Stimulated activated CD8-positive, alpha-beta memory T cell treated with anti-CD3 and anti-CD28 coated beads, Interleukin-2, amount 100 ng/mL, for 1 hour (primary cell): ENCODE measurements around the gene VWA3A.
"Not testable (repeated sequence)": the region's sequence is repeated elsewhere in the genome, so short reads cannot be mapped to it uniquely, and the experiment has no call there.

ENCODE experiments used
- DNase-seq, 2 donors: peaks; one replicate each; pipeline ENCODE4 v3.0.0-alpha.2; 2020; ENCODE audit warnings: low read depth in 2 of 2

The VWA3A gene, protein sequence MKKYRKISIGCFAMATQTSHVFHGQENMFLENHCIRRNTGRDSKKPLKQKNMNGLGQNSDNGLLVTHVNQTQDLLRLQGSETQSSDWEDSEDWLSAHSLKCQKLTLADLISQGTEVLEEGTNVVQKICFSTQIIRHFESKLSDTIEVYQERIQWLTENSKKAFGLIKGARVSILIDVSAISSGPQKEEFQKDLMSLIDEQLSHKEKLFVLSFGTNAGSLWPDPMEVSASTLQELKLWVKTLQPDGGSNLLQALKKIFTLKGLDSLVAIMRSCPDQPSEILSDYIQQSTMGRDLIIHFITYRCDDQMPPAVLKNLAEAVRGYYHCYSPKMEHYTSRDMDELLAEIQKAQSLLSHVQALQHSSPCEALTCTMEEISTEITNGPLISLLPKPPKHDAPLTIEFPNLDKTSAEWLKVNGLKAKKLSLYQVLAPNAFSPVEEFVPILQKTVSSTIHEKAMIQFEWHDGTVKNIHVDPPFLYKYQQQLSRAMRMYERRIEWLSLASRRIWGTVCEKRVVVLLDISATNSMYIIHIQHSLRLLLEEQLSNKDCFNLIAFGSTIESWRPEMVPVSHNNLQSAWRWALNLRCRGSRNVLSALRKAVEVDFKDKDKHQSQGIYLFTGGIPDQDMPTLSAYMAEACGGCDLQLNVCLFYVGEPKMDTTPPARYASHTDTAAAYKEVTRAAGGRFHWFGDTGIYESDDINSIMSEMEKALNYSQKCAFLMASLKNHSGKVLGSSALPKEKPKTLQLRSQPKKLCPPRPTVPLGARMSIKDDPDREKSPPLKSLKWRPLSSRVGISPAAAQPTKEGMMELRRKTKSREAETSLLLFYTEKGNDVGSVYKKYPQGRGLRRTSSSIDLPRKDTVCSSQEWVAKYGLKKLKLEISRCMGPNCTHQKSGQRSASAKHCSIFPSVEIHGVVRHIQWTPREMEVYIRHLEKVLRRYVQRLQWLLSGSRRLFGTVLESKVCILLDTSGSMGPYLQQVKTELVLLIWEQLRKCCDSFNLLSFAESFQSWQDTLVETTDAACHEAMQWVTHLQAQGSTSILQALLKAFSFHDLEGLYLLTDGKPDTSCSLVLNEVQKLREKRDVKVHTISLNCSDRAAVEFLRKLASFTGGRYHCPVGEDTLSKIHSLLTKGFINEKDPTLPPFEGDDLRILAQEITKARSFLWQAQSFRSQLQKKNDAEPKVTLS

DNA sequence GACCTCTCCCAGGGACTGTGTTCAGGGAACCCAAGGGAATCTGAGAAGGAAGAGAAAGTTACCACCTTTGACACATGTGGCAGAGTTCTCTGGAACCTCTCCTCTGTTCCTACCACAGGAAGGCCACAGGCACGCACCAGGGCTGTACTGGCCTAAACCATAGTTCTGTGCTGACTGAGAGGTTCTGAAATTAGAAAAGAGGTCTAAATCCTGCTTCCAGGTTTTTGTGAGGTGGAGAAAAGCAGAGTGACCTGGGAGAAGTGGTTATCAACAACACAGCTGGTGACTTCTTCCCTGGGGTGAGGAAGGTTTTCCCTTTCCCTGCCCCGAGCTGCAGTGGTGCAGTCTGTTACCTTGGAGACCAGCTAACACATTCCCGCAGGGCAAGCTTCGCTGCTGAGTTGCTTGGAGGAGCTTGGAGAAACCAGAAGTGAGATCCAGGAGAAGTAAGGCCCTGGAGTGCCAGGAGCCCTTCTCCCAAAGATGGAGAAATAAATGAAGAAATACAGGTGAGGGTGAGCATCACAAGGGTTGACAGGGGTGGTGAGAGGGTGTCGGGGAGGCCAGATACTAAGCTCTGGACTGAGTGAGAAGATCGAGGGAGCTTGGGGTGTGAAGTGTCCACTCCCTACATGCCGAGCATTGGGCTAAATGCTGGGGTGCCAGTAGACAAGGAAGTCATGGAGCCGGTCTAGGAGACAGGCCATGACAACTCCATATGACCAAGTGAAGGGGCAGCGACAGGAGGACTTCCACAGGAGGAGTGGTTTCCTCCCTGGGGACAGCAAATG lies at the start of gene VWA3A:
Gene VWA3A (plus strand): TSS at position 399 of the 791 bp plus-strand sequence. CDS start 97 bp downstream, at position 496.
- no peak for DNase-seq

GRCh38 chr16:22043882-22044281 lies 48.5 kb upstream of the VWA3A start:
- not testable (repeated sequence) for DNase-seq

GRCh38 chr16:22045888-22046287 lies 46.5 kb upstream of the VWA3A start:
- DNase-seq, result not testable (repeated sequence)

DNA sequence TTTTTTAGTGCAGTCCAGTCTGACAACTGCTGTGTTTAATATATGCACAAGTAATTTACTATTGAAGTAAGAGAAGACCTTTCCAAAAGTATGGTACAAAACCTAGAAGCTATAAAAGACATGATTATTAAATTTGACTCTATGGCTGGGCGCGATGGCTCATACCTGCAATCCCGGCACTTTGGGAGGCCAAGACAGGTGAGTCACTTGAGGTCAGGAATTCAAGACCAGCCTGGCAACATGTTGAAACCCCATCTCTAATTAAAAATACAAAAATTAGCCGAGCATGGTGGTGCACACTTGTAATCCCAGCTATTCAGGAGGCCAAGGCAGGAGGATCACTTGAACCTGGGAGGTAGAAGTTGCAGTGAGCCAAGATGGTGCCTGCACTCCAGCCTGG lies 41.4 kb upstream of the VWA3A start:
- DNase-seq, result no peak

- DNase-seq, result no peak
Observed at GRCh38 chr16:22052980-22053379, 39.4 kb upstream of the VWA3A start.

DNA sequence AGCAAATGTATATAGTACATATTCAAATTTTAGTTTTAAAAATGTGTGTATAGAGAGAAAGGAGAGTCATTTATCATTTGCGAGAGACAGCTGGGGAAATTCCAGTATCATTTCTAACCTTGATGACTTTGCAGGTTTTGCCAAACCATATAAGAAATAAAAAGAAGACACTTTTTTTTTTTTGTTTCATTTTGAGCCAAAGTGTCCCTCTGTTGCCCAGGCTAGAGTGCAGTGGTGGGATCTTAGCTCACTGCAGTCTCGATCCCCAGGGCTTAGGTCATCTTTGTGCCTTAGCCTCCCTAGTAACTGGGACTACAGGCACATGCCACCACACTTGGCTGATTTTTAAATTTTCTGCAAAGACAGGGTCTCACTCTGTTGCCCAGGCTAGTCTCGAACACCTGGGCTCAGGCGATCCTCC lies 38.4 kb upstream of the VWA3A start:
- no peak for DNase-seq

GRCh38 chr16:22054847-22055590 lies 37.3 kb upstream of the VWA3A start:
- no peak for DNase-seq

- no peak for DNase-seq
Observed at GRCh38 chr16:22055881-22056280, 36.5 kb upstream of the VWA3A start.

DNA sequence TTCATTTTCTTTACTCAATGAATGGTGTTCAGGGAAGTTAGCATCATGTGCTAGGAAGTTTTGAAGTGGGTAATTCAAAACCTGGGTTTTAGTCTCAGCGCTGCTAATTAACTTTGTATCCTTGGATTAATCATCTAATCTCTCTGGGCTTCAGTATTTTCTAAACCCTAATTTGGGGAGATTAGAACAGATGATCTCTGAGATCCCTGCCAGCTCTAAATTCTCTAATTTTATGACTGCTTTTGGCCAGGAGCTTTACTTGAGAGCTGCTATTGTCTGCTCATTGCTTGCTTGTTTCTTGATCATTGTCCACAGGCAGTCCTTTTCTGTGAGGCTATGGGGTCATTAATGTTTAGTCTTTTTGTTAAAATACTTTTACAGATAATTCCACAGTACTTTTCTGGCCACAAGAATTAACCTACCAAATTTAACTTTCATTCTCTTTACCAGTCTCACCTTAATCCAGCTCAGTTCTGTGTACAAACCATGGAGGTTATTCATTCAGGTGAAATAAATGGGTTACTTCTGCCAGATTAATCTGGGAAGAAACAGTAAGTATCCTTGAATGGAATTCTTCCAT lies 28.4 kb upstream of the VWA3A start:
- no peak for DNase-seq

- no peak for DNase-seq
Observed at GRCh38 chr16:22065252-22065651, 27.1 kb upstream of the VWA3A start.

DNA sequence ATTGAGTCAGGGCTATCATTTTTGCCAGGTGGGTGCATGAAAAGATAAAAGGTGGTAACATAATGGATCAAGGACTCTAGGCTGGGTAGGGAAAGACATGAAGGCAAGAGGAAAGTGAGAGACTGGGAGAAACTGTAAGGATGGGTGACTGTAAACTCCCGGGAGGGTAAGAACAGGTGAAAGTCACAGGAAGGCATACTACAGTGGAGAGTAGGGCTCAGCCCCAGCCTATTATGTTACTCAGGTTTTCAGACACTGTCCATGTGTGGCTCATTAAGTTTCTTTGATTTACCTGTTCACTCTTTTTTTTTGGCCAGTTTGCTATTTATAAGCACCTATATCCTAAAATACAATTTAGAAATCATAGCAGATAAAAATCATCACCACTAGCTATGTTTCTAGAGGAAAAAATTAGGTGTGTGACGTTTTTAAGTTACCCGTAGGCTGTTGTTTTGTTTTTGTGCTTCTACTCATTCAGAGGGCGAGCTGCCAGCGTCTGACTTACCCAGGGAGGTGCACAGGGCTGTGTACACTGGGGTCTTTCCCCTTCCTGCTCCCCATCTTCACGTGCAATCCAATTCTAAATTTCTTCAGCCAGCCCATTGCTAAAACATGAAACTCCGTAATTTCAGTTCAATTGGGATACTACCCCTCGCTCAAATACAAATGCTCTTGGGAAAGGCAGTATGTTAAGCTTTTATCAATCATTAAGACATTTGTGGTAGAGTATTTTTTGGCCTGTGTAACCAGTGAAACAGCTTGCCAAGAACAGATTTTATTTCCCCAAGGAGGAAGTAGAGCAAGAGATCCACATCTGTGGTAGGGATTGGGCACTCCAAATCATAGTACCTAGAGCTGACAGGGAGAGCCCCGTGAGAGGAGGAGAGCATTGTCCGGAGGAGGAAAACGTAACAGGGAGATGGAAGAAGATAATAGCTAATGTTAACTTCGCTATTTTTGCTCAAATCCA lies 21.7 kb upstream of the VWA3A start:
- DNase-seq, result no peak

DNA sequence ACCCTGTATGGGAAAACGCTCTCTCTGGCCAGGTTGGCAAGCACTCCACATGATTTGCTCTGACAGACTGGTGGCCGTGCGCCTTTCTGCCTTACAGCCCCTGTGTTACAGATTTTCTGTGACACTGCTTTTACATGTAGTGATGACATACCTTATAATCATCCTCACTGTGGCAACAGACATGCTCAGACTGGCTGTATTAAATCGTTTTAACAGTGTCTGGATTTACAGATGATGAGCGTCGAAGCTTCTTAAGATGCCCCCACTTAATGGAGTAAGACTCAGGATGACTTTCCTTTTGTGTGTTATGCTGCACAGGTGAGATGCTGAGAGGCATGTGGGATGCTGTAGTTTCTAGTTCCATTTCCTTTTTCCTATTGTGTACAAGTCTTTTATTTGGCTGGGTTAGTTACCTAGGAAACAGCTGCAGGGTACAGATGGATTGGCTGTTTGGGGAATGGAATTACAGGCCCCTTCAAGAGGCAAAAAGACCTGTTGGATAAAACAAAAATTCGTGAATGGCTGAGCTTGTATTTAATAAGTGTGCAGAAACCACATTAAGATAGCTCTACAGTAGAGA lies 20.9 kb upstream of the VWA3A start:
- DNase-seq, result no peak

GRCh38 chr16:22073350-22073749 lies 19.0 kb upstream of the VWA3A start:
- DNase-seq, result no peak

- DNase-seq, result no peak
Observed at GRCh38 chr16:22075043-22075757, 17.1 kb upstream of the VWA3A start.

- DNase-seq, result no peak
Observed at GRCh38 chr16:22075776-22076175, 16.6 kb upstream of the VWA3A start.

DNA sequence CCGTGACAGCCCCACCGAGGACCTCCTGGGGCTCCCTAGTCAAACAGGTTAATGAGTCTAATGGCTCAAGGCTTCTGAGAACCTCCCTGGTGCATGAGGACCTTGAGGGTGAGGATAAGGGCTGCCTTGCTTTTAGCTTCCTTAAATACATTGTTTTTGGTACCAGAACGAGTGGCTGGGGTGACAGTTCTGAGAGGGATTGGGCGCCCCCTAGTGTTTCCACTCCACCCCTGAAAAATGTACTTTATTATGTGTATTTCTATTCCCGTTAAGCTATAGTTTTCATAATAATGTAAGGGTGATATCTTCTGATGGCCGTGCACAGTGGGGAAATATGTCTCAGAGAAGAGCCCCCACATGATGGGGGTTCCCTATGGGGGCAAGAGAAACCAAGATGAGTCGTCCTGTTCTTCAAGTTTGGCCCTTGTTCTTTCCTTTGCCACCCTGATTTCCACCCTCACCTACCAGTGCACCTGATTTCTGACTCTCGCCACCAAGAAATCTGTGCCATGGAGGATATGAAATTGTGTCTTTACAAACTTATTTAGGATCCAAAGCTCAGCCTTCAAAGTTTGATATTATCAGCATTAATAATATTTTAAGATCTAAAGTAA lies 14.5 kb upstream of the VWA3A start:
- peak; percentile 38 to 55 for DNase-seq

DNA sequence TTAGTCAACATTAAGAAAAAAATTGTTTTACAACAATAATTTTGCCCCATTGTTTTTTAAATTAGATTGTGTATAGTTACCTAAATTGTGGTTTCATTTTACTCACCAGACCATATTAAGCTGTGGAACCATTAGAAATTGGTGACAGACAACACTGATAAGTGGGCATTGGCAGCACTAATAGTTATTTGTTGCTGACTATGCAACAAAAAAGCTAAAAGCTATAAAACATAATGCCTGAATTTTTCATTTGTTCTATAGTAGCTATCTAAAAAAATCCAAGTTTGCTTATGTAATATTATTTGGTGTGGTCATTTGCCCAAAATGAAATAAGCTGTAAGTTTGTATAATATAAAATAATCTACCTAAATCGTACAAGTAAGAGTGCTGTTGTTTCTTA lies 13.7 kb upstream of the VWA3A start:
- DNase-seq, result no peak

DNA sequence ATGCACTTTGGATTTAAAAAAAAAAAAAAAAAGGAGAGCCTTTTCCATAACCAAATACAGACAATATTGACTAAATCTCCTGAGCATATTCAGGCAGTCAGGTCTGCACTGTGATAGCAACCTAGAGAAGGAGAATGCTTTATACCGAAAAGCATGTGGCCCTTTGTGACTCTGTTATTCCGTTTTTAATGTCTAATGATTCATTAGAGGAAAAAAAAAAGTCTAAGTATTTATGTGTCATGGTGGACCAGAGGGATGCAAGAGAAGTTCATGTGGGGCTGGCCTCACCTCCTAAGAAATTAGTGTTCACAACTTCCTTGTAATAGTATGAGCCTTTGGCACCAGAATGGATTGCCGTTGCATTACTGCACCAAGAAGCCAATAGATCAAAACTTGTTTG lies 11.3 kb upstream of the VWA3A start:
- no peak for DNase-seq
